ENCODE data around the gene ASXL3.

The ASXL3 gene

GRCh38 chr18:33577685-33578517 lies at the start of gene ASXL3:
Gene ASXL3 (plus strand): TSS chr18:33578219. CDS start chr18:33578632, 413 bp downstream.
- no peaks in the 10 kb centered on the region for H3K27me3 Mint-ChIP-seq
- no peaks in the 10 kb centered on the region for H3K9me3 Mint-ChIP-seq
- H3K36me3 Mint-ChIP-seq = peaks cover 2% of the 10 kb centered on the region
- H3K4me1 Mint-ChIP-seq = peaks cover 6% of the 10 kb centered on the region
- H3K4me3 Mint-ChIP-seq = peak within 1 kb of the TSS; percentile 60
- CTCF ChIA-PET = no interaction called here
- no peak within 1 kb of the TSS for H3K27ac Mint-ChIP-seq
- no peak for DNase-seq

- H3K9me3 Mint-ChIP-seq = peaks cover 14% of the 10 kb centered on the region
- H3K27ac Mint-ChIP-seq = no peak overlapping the region
- no peaks in the 10 kb centered on the region for H3K4me1 Mint-ChIP-seq
- CTCF ChIA-PET = no interaction called here
- no peak overlapping the region for H3K4me3 Mint-ChIP-seq
- H3K27me3 Mint-ChIP-seq = no peaks in the 10 kb centered on the region
- no peak for DNase-seq
- no peaks in the 10 kb centered on the region for H3K36me3 Mint-ChIP-seq
These were observed 45.0 kb upstream of the ASXL3 start for GRCh38 chr18:33532978-33533377.

- Mint-ChIP-seq H3K4me1 (no peaks in the 10 kb centered on the region), H3K27ac (no peak overlapping the region), H3K4me3 (no peak overlapping the region), H3K9me3 (peaks cover 3% of the 10 kb centered on the region), H3K36me3 (no peaks in the 10 kb centered on the region), H3K27me3 (no peaks in the 10 kb centered on the region)
- DNase-seq = no peak
- CTCF ChIA-PET = no interaction called here
These were observed 41.1 kb upstream of the ASXL3 start for GRCh38 chr18:33536904-33537303.

- CTCF ChIA-PET = no interaction called here
- H3K9me3 Mint-ChIP-seq = peaks cover 3% of the 10 kb centered on the region
- no peak overlapping the region for H3K27ac Mint-ChIP-seq
- no peaks in the 10 kb centered on the region for H3K36me3 Mint-ChIP-seq
- H3K4me3 Mint-ChIP-seq = no peak overlapping the region
- DNase-seq = no peak
- no peaks in the 10 kb centered on the region for H3K27me3 Mint-ChIP-seq
- no peaks in the 10 kb centered on the region for H3K4me1 Mint-ChIP-seq
These were observed 39.5 kb upstream of the ASXL3 start for GRCh38 chr18:33538418-33539042.

GRCh38 chr18:33540392-33540791 lies 37.6 kb upstream of the ASXL3 start:
- Mint-ChIP-seq H3K27ac (no peak overlapping the region), H3K4me1 (no peaks in the 10 kb centered on the region), H3K27me3 (no peaks in the 10 kb centered on the region), H3K9me3 (peaks cover 1% of the 10 kb centered on the region), H3K4me3 (no peak overlapping the region), H3K36me3 (no peaks in the 10 kb centered on the region)
- CTCF ChIA-PET = no interaction called here
- no peak for DNase-seq

GRCh38 chr18:33541316-33541715 lies 36.7 kb upstream of the ASXL3 start:
- no peak overlapping the region for H3K4me3 Mint-ChIP-seq
- no peak for DNase-seq
- peaks cover 1% of the 10 kb centered on the region for H3K9me3 Mint-ChIP-seq
- no peaks in the 10 kb centered on the region for H3K4me1 Mint-ChIP-seq
- CTCF ChIA-PET = no interaction called here
- H3K27me3 Mint-ChIP-seq = no peaks in the 10 kb centered on the region
- no peaks in the 10 kb centered on the region for H3K36me3 Mint-ChIP-seq
- H3K27ac Mint-ChIP-seq = no peak overlapping the region

- H3K36me3 Mint-ChIP-seq = no peaks in the 10 kb centered on the region
- no peaks in the 10 kb centered on the region for H3K27me3 Mint-ChIP-seq
- CTCF ChIA-PET = interaction anchor here (0.8 kb wide), 1 partner anchor 418 kb away, joined by 4 read pairs; no protein-coding TSS in a partner anchor
- no peaks in the 10 kb centered on the region for H3K9me3 Mint-ChIP-seq
- H3K4me3 Mint-ChIP-seq = no peak overlapping the region
- H3K4me1 Mint-ChIP-seq = peaks cover 2% of the 10 kb centered on the region
- DNase-seq = no peak
- H3K27ac Mint-ChIP-seq = no peak overlapping the region
These were observed 21.2 kb upstream of the ASXL3 start for GRCh38 chr18:33556846-33557245.

- no peak overlapping the region for H3K27ac Mint-ChIP-seq
These were observed 20.3 kb upstream of the ASXL3 start for GRCh38 chr18:33557706-33558105.

GRCh38 chr18:33558529-33558928 lies 19.5 kb upstream of the ASXL3 start:
- H3K27me3 Mint-ChIP-seq = no peaks in the 10 kb centered on the region
- no peaks in the 10 kb centered on the region for H3K9me3 Mint-ChIP-seq
- DNase-seq = no peak
- H3K27ac Mint-ChIP-seq = no peak overlapping the region
- CTCF ChIA-PET = no interaction called here
- no peak overlapping the region for H3K4me3 Mint-ChIP-seq
- H3K4me1 Mint-ChIP-seq = peaks cover 2% of the 10 kb centered on the region
- no peaks in the 10 kb centered on the region for H3K36me3 Mint-ChIP-seq

More at GRCh38 chr18:33557706-33558105, 20.3 kb upstream of the ASXL3 start:
- no peak overlapping the region for H3K4me3 Mint-ChIP-seq
- no peaks in the 10 kb centered on the region for H3K9me3 Mint-ChIP-seq
- no peaks in the 10 kb centered on the region for H3K27me3 Mint-ChIP-seq
- H3K36me3 Mint-ChIP-seq = no peaks in the 10 kb centered on the region
- DNase-seq = no peak
- CTCF ChIA-PET = no interaction called here
- peaks cover 2% of the 10 kb centered on the region for H3K4me1 Mint-ChIP-seq

GRCh38 chr18:33560686-33561370 lies 17.2 kb upstream of the ASXL3 start:
- Mint-ChIP-seq H3K9me3 (no peaks in the 10 kb centered on the region), H3K4me1 (peaks cover 2% of the 10 kb centered on the region), H3K27me3 (no peaks in the 10 kb centered on the region), H3K4me3 (no peak overlapping the region), H3K27ac (peak overlapping the region; percentile 28), H3K36me3 (no peaks in the 10 kb centered on the region)
- DNase-seq = no peak
- CTCF ChIA-PET = no interaction called here

- Mint-ChIP-seq H3K9me3 (no peaks in the 10 kb centered on the region), H3K27me3 (no peaks in the 10 kb centered on the region), H3K36me3 (no peaks in the 10 kb centered on the region), H3K4me3 (no peak overlapping the region), H3K27ac (no peak overlapping the region), H3K4me1 (peaks cover 2% of the 10 kb centered on the region)
- CTCF ChIA-PET = no interaction called here
- no peak for DNase-seq
These were observed 15.3 kb upstream of the ASXL3 start for GRCh38 chr18:33562741-33563140.

GRCh38 chr18:33567705-33568104 lies 10.3 kb upstream of the ASXL3 start:
- CTCF ChIA-PET = no interaction called here
- Mint-ChIP-seq H3K4me3 (no peak overlapping the region), H3K27me3 (no peaks in the 10 kb centered on the region), H3K27ac (no peak overlapping the region), H3K36me3 (no peaks in the 10 kb centered on the region), H3K9me3 (no peaks in the 10 kb centered on the region), H3K4me1 (no peaks in the 10 kb centered on the region)
- no peak for DNase-seq

GRCh38 chr18:33571998-33572787 lies 5.8 kb upstream of the ASXL3 start:
- no peaks in the 10 kb centered on the region for H3K36me3 Mint-ChIP-seq
- H3K9me3 Mint-ChIP-seq = no peaks in the 10 kb centered on the region
- H3K27me3 Mint-ChIP-seq = no peaks in the 10 kb centered on the region
- H3K4me1 Mint-ChIP-seq = no peaks in the 10 kb centered on the region
- CTCF ChIA-PET = no interaction called here
- H3K4me3 Mint-ChIP-seq = no peak overlapping the region
- no peak for DNase-seq
- H3K27ac Mint-ChIP-seq = no peak overlapping the region

- Mint-ChIP-seq H3K27me3 (no peaks in the 10 kb centered on the region), H3K4me3 (no peak overlapping the region), H3K9me3 (no peaks in the 10 kb centered on the region), H3K4me1 (peaks cover 6% of the 10 kb centered on the region), H3K27ac (no peak overlapping the region), H3K36me3 (peaks cover 2% of the 10 kb centered on the region)
- DNase-seq = no peak
- CTCF ChIA-PET = no interaction called here
These were observed 4.8 kb upstream of the ASXL3 start for GRCh38 chr18:33573193-33573592.

All from activated naive CD4-positive, alpha-beta T cell treated with anti-CD3 and anti-CD28 coated beads, Interleukin-2, amount 10 ng/mL, durations not matched to agents 7 days and 5 days (primary cell).